Right kidney (tissue), 9 donors: ENCODE data around the gene GLO1.

ENCODE experiments used
- DNase-seq: peaks from one replicate; pipeline ENCODE4 v3.0.0-alpha.2; 2016
- long read RNA-seq, 8 donors: transcript quantifications; one replicate each; lab custom pipeline, GENCODE V29; 2026

The GLO1 gene
- long read RNA-seq, donor 1, transcript GLO1-201 (6 exons, 2,012 nt): major isoform, 75 of 86 reads
- long read RNA-seq, donor 1, partial matches to known transcripts: 11 of 86 reads
- long read RNA-seq, donor 1, other reads (novel, unspliced or antisense): 0 of 86 reads
- long read RNA-seq, donor 2, transcript GLO1-201 (6 exons, 2,012 nt): major isoform, 28 of 28 reads
- long read RNA-seq, donor 2, partial matches to known transcripts: 0 of 28 reads
- long read RNA-seq, donor 2, other reads (novel, unspliced or antisense): 0 of 28 reads
- long read RNA-seq, donor 3, transcript GLO1-201 (6 exons, 2,012 nt): major isoform, 20 of 29 reads
- long read RNA-seq, donor 3, partial matches to known transcripts: 6 of 29 reads
- long read RNA-seq, donor 3, other reads (novel, unspliced or antisense): 0 of 29 reads
- long read RNA-seq, donor 4, transcript GLO1-201 (6 exons, 2,012 nt): major isoform, 54 of 62 reads
- long read RNA-seq, donor 4, partial matches to known transcripts: 8 of 62 reads
- long read RNA-seq, donor 4, other reads (novel, unspliced or antisense): 0 of 62 reads
- long read RNA-seq, donor 5, transcript GLO1-201 (6 exons, 2,012 nt): major isoform, 48 of 50 reads
- long read RNA-seq, donor 5, partial matches to known transcripts: 0 of 50 reads
- long read RNA-seq, donor 5, other reads (novel, unspliced or antisense): 0 of 50 reads
- long read RNA-seq, donor 6, transcript GLO1-201 (6 exons, 2,012 nt): major isoform, 45 of 57 reads
- long read RNA-seq, donor 6, partial matches to known transcripts: 10 of 57 reads
- long read RNA-seq, donor 6, other reads (novel, unspliced or antisense): 0 of 57 reads
- long read RNA-seq, donor 7, transcript GLO1-201 (6 exons, 2,012 nt): major isoform, 68 of 92 reads
- long read RNA-seq, donor 7, partial matches to known transcripts: 20 of 92 reads
- long read RNA-seq, donor 7, other reads (novel, unspliced or antisense): 0 of 92 reads
- long read RNA-seq, donor 8, transcript GLO1-201 (6 exons, 2,012 nt): major isoform, 60 of 62 reads
- long read RNA-seq, donor 8, partial matches to known transcripts: 0 of 62 reads
- long read RNA-seq, donor 8, other reads (novel, unspliced or antisense): 0 of 62 reads

DNA sequence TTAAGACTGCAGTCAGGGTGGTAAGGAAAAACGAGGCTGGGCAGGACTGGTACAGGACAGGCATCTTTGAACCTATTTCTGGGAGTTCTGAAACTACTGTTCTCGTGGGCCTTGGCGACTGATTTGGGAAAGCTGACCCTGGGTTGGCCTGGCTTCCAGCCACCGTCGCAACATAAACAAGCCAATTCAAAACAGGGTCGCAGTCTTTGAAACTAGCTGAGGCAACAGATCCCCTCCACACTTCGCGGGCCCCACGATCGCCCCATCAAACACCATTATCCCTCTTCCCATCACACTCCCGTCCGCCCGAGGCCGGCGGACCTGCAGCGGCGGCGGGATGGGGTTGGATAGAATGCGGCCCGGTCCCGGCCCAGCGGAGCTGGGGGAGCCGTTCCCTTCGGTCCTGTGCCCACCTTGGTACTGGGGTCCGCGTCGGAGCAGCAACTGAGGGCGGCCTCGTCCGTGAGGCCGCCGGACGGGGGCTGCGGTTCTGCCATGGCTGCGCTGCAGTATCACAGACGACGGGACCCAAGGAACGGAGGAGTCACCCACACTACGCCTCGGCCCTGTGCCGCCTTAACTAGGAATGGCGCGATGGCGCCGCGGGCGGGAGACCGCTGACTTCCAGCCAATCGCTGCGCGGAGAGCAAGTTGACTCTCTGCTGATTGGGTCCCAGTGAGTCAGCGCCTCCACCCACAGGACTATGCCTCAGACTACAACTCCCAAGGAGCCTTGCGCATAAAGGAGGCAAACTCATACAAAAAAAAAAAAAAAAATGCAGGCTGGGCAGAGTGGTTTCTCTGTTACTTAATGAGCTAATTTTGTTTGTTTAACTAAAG is at the start of gene GLO1:
GLO1 (minus strand) TSS at position 588 of the 840 bp plus-strand sequence; CDS start at position 497, 91 bp downstream.
- peak; percentile 99 for DNase-seq

DNA sequence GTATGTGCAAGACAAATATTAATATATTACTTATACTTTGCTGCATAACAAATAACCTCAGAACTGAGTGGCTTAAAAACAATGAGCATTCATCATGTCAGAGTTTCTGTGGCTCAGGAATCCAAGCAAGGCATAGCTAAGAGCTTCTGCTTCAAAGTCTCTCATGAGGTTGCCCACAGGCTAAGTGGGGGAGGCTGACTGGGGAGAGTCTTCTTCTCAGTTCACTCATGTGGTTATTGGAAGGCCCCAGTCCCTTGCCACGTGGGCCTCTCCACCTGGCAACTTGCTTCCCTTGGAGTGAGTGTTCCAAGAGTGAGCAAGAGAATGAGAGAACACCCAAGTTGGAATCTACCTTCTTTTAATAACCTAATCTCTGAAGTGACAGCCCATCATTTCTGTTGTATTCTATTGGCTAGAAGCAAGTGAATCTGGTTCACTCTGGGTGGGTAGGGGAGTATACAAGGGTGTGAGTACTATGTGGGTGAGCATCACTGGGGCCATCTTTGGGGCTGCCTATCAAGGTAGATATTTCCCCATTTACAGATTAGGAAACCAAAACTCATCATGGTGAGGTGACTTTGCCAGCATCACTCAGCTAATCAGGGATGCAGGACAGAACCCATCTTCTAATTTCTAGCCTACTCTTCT is 48.1 kb upstream of the GLO1 start:
- DNase-seq: no peak

DNA sequence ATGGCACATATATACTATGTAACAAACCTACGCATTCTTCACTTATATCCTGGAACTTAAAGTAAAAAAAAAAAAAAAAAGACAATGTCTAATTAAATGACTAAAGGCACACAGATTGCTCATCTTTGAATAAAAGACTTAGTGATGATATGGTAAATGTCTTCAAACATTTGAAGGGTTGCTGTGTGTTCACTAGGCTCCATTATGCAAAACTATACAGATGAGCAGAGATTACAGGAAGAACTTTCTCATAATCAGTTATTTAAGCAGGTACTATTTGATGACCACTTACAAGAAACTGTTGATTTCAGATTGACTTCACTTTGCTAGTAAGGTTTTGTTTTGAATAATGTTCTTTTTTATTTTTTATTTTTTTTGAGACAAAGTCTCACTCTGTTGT is 46.5 kb upstream of the GLO1 start:
- DNase-seq: no peak

DNA sequence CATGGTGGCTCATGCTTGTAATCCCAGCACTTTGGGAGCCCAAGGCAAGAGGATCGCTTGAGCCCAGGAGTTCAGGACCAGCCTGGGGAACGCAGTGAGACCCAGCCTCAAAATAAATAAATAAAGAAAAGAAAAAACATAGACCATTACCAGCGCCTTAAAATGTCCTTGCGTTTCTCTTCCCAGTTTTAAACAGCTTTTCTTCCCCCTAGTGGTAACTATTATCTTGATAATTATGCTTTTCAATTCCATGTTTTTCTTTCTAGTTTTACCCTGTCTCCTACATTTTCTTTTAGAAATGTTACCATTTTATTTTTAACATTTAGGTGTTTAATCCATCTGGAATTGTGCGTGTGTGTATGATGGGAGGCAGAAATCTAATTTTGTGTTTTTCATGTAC is 36.6 kb upstream of the GLO1 start:
- DNase-seq: no peak

DNA sequence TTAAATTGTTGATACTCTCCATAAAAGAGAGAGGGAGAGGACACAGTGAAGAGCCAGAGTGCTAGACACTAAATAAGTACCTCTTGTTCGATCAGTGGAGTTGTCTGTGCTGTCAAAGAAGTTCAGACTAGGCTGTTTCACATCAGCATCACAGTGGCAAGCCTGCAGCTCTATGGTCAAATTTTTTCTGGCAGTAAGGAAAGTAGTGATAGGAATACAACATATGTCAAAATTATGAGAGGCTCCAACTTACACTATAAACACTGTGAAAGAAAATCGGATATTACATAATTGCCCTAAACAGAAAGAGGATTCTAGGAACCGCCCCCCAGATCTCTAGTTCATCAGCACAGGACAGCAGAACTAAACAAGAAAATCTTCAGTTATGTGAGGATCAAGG is 35.3 kb upstream of the GLO1 start:
- DNase-seq: no peak

DNA sequence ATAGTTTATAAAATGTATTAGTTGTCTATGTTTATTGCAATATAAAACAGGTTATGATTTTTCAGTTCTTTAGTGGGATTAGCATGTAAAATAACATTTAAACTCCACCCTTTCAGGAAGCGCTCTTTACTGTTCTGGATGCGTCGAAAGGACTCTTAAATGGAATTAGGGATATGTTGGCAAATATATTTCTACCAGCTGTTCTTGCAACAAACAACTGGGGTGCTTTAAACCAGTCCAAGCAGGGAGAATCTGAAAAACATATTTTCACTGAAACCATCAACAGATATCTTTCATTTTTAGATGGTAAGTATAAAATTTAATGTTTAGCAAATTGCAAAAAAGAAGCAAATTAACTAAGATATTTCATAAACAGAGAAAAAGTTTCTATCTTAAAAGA is 34.0 kb upstream of the GLO1 start:
- DNase-seq: no peak

DNA sequence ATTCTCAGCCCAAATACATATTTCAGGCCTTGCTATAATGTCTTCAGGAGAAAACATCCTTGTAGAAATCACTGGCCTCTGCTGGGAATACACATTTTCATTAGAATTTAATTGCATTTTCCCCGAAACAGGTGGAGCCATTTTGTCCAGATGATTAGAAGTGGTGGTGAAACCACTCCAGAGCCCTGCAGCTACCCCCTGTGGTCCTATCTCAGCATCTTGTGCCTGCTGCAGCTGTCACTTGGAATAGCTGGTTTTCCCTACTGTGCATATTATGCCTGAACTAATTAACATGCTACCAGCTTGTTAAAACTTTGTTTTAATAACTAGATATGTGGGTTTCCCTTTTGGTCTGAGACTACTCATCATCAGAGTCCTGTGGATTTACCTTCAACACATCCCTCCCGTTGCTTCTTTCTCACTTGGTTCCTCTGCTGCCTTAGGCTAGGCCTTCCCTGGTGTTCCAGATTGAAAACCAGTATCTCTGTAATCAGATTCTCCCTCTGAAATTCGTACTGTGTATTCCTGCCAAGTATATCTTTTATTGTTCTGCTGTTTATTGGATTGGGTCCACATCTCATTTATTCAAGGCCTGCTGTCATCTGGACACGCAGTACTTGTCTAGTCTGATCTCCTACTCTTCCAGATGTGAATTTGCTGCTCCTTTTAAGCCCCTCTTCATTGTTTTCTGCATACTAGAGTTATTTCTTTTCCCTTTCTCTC is 27.4 kb upstream of the GLO1 start:
- DNase-seq: no peak

DNA sequence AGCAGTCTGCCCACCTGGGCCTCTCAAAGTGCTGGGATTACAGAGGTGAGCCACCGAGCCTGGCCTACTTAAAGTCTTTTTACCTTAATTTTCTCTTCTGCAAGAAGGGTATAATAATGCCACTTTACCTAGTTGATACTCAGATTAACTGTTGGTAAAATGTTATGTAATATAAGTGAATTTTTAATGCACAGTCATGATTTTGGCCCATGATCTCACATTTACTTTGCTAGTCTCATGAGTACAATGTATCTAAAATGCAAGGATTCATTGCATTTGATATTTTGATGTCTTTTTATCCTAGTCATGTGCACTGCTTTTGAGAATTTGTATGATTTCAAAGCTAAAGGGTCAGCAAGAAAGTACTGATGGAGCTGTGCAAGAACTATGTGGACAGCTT is 25.3 kb upstream of the GLO1 start:
- DNase-seq: no peak

DNA sequence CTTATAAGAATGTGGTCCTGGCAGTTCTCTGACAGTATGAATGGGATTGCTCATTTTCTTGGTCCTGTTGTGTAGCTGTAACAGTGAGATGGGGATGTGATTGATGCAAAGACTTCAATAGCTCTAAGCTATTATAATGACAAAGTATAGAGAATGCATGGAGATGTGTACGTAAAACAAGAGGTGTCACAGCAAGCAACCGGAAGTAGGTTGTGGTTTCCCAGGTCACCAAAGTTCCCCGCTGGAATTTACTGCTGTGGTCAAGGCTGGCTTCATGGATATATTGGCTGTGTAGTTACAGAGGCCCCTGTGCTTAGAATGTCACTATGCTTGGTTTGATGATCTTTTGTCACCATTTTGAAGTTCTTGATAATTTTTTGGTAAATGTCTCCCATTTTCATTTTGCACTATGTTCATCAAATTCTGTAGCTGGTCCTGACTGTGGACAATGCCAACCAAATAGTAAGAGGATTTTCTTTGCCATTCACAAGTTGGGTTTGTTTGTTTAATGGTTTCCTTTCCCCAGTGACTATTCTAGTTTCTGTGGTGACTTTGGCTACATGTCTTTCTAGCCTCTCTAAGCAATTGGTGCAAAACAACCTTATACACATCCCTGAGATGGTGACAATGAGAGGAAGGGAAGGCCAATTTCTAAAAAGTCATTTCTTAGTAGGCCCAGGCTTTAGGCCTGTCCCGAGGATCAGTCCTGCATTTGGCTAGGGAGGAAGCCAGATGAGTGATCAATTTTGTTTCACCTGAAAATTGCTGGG is 22.7 kb upstream of the GLO1 start:
- DNase-seq: no peak

DNA sequence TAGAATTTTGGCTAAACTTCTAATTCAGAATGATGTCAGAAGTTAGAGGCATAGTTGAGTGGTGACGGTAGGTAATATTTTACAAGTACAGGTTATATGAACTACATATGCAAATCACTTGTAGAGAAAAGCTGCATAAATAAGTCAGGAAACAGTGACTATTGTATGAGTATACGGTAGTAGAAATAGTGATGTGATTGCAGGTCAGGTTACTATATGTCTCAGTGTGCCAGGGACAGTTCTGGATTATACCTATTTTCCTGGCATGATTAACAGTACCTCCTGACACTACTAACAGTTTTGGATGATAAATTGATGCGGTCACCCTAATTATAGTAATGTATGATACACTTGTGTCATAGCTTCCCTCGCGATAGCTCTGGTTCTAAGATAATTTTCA is 21.4 kb upstream of the GLO1 start:
- DNase-seq: no peak

DNA sequence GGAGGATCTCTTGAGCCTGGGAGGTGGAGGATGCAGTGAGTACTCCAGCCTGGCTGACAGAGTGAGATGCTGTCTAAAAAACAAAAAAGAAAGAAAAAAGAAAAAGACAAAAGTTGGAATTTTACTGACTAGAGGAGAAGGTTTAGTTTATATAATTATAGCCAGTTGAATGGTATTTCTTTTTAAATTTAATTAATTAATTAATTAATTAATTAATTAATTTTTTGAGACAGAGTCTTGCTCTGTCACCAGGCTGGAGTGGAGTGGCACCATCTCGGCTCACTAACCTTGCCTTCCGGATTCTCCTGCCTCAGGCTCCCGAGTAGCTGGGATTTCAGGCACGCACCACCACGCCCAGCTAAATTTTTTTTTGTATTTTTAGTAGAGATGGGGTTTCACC is 20.8 kb upstream of the GLO1 start:
- DNase-seq: no peak

DNA sequence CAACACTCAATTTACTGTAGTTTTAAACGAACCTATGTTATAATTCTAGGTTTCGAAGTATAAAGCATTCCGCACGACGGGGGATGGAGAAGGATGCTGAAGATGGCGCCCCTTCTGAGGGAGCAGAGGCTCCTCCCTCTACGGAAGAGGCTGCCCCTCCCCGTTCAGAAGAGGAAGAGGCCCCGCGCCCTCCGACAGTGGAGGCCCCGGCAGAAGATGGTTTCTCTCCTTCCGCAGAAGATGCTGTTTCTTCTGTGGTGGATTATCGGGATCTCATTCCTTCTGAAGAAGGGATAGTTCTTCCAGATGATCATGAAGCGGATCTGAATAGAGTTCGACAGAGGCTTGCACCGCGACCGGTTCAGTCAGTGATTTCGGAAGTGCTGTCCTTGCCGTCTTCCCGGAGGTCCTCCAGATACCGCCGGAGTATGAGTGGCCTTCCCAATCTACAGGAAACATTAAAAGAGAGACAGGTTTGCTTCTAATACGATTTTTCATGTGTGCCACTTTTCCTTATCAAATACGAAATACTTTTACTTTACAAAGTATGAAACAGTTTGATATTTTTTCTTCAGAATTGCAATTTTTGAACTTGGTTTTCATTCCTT is 19.9 kb upstream of the GLO1 start:
- no peak for DNase-seq

DNA sequence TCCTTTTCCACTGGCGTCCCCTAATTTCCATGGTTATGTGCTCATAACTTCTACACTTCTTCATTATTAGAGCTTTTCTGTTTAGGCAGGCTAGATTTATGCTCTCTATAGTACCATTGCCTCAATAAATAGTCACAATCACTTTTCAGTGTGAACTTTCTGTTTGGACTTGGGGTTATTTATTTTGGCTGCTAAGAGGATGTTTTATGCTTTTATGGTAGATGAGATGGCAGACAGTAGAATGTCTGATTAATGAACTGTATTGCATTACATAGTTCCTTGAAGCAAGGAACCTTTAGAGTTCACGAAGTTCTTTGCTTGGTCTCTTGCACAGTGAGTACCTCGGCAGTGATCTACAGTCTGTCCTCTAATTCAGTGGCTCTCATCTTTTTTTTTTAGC is 19.1 kb upstream of the GLO1 start:
- no peak for DNase-seq

DNA sequence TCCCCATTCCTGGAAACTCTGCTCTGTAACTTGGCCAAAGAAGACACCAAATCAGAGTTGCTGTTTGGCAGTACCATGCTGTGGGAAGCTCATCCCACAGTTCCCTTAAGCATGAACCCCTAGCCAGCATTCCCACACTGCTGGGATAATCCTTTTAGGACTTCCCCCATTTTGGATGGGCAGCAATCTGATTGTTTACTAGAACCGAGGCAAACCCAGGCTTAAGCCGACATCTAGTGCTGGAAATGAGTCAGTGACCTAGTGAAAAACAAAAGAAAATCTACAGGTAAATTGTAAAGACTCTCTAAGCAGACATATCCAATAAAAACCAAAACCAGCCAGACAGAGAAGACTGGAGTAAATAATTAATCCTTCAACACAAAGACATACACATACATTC is 17.4 kb upstream of the GLO1 start:
- DNase-seq: no peak

DNA sequence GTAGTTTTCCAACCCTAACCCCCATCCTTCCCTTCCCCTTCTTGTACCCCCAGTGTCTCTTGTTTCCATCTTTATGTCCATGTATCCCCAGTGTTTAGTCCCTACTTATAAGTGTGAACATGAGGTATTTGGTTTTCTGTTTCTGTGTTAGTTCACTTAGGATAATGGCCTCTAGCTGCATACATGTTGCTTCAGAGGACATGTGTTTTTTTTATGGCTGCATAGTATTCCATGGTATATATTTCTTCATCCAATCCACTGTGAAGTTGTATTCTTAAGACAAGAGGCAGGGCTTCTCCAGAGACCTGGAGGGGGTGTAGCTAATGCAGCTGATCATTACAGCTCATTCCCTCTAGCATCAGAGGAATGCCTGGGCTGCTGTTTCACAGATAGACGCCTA is 16.4 kb upstream of the GLO1 start:
- DNase-seq: no peak

DNA sequence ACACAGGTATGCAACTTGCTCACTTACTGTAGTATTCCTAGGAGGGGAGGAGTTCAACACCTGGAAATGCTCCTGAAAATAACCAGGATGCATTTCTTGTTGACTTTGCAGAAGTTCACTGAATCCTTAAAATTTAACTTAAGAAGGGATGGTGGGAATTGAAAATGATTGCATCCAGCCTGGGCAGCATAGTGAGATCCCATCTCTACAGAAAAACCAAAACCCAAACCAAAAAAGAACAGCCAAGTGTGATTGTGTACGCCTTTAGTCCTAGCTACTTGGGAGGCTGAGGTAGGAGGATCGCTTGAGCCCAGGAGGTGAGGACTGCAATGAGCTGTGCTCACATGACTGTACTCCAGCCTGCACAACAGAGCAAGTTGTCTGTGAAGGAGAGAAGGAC is 13.9 kb upstream of the GLO1 start:
- DNase-seq: no peak

DNA sequence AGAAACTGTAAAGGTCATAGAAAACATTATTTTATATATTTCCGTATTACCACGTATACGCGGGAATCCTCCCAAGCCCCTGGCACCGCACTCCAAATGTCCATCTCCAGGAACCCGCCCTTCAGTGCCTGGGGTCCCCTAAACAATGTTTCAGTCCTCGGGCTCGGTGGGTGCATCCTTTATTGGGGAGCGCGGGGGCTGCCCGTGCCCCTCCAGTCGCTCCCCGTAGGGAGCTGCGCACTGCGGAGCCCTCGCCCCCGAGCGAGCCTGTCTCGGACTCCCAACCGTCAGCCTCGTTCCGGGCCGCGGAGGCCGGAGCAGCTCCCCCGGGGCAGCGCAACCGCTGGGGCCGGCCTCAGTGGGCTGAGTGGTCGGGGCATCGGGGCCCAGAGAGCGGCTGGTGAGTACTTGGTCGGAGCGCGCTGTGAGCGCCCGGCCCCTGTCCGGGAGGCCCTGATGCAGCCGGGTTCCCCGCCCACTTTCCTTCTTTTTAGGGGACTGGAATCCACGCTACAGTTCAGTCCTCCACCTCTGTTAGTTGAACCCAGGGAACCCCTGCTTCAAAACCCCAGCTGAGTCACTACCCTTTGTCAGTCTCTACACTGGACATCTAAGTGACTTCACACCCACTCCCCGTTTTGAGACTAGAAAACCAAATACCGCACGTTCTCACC is 12.2 kb upstream of the GLO1 start, which contains the start of gene DNAH8:
DNAH8 (plus strand) TSS at position 296 of the 674 bp plus-strand sequence. CDS start 7,499 bp downstream, outside the sequence.
- DNase-seq: peak; percentile 52

DNA sequence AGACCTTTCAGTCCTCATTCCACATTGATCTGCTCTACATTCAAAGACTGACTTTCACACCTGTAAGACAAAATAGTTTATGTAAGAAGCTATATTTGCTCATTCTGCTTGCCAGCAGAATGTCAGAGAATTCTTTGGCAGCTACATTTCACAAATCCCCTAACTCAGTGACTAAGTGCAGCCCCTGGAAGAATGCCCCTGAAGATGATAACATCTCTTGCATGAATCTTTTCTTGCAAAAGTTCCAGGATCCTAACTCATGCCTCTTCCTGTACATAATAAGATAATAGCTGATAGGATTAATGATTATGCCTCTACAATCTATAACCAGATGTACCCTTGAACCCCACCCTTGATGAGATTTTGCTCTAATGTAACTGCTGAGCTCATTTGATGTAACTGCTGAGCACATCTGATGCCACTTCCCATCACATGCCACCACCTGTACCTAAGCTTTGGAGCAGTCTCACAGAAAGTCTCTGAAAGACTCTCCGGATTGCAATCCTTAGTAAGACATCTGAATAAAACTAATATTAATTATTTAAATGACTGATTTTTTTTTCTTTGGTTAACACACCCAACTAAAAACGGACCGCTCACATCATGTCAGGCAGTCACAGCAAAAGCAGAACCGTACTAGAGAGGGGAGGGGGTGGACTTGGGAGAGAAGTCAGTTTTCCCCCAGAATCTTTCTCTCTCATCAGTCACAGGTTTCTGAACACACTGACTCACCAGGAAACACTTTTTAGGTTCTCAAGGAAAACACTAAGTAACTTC is 11.5 kb upstream of the GLO1 start:
- DNase-seq: no peak
